ENCODE measurements around the gene DHRS7.
A peak's percentile ranks its signal among the peaks of the same experiment; 100 is the strongest.

DHRS7 gene

GRCh38 chr14:60184905-60185555, 19.8 kb upstream of the DHRS7 start:
- DNase-seq (ENCODE audit: low spot score), result no peak

DNA sequence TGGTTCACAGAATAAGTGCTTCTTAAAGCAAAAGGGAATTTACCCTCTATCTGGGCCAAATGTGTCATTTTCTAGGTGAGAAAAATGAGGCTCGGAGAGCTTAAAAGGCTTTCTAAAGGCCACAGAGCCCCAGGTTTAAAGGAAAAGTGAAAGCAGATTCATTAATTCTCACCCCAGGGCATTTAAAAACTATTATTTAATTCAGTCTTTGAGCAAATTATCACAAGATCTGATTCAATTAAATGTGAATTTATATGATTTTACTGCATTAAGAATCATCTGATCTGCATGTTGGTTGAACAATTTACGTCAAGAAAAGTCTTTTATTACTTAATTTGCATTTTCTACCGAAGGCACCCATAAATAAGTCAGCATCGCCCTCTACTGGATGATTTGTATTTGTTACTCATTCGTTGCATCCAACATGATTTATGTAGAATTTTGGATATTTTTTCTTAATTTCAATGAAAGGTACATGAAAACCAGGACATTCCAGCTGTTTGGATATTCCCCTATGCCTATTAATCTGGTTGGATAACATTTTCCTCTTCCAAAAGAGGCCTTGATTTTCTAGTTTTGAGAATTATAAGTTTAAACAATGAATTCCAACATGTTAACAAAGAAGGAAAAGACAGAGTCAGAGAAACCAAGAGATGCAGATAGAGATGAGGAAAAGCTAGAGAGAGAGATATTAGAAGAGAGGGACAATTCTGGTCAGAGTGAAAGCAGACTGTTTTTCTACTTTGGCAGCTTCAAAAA, 19.1 kb upstream of the DHRS7 start:
- peak; percentile 72 for DNase-seq (ENCODE audit: low spot score)

DNA sequence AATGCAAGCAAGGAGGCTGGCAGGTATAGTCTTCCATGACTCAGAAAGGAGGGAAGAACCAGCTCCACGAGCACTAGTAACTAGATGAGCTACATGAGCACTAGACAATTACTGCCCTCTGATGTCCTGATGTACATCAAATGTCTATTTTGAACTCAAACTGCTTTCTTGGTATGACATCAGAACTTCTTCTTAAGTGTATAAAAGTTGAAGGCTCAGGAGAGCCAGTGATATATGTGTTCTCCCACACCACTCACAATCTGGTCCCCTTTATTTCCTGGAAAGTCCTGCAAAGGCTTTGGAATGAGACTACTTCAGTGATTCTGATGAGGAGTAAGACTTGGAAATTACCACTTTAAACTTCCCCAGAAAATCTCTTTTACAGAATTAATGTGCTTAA, 18.5 kb upstream of the DHRS7 start:
- DNase-seq (ENCODE audit: low spot score), result no peak

DNA sequence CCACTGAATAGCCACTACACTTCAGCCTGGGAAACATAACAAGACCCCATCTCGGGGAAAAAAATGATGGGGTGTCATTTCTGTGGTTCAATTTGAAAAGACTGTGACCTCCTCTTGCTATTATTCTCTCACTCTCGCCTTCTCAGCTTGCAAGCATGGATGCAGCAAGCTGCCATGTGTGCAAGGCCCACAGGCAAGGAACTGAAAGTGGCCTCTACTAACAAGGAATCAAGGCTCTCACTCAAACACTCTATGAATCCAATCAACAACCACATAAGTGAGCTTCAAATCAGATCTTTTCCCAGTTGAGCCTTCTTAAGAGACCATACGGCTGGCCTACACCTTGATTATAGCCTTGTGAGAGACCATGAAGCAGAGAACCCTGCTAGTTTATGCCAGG, 17.9 kb upstream of the DHRS7 start:
- no peak for DNase-seq (ENCODE audit: low spot score)

- no peak for DNase-seq (ENCODE audit: low spot score)
These were observed 14.3 kb upstream of the DHRS7 start for GRCh38 chr14:60179431-60179869.

DNA sequence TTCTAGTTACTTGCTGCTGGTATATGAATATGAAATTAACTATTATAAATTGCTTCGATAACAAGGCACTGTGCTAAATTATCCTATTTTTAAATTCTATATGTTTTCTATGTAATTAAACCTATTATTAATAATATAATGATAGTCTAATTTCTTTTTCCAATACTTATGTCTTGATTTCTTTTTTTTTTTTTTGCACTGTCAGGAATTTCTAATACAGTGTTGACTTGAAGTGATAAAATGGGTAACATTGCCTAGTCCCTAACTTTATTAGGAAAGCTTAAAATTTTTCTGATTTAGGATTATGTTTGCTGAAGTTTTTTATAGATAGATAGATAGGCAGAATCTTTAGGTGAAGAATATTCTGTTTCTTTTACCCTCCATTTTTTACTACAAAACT, 13.6 kb upstream of the DHRS7 start:
- DNase-seq (ENCODE audit: low spot score), result no peak

DNA sequence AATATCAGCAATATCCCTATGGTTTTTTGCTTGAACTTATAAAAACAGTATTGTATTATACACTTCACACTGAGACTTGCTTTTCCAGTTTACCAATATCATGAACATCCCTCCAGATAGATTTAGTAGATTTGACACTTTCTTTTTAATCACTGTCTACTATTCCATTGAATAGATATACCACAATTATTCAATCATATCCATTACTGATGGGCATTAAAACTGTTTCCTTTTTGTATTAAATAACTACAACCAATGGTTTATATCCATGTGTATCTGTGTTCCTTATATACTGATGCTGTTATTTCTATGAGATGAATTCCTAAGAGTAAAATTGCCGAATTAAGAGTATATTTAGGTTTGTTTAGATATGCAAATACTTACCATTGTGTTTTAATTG, 13.0 kb upstream of the DHRS7 start:
- DNase-seq (ENCODE audit: low spot score), result no peak

- DNase-seq (ENCODE audit: low spot score), result no peak
These were observed 10.2 kb upstream of the DHRS7 start for GRCh38 chr14:60175255-60175902.

- no peak for DNase-seq (ENCODE audit: low spot score)
These were observed 9.4 kb upstream of the DHRS7 start for GRCh38 chr14:60174352-60175254.

- no peak for DNase-seq (ENCODE audit: low spot score)
These were observed 6.5 kb upstream of the DHRS7 start for GRCh38 chr14:60171690-60172089.

- DNase-seq (ENCODE audit: low spot score), result no peak
These were observed 5.8 kb upstream of the DHRS7 start for GRCh38 chr14:60170948-60171347.

GRCh38 chr14:60169722-60170121, 4.5 kb upstream of the DHRS7 start:
- no peak for DNase-seq (ENCODE audit: low spot score)

DNA sequence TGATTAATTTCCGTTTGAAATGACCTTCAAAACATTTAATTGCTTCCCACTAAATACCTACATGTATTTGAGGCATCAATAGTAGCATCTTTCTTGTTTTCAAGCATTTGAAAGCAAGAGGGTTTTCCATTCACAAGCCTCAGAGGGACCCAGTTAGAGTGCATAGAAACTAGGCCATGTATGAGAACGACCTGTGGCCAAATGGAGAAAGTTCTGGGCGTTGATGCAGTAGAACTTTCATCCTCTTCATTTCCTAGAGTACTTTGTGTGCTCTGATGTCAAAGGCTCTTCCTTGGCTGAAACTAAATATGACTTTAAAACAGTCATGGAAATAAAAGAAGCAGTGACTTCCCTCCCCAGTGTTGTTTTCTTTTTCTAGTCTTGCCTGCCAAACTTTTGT, 944 bp upstream of the DHRS7 start:
- DNase-seq (ENCODE audit: low spot score), result no peak

DNA sequence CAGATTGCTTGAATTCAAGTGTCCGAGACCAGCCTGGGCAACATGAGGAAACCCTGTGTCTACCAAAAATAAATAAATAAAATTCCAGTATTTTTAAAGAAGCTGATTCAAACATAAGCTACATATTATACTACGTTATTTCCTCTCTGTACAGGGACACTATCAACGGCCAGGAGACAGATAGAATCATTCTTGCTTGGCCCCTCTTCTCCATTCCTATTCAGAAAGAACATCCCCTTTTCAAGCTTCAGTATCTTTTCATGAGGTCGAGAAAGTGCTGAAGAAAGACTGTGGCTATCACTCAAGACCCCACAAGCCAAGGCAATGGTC, 314 bp upstream of the DHRS7 start:
- DNase-seq (ENCODE audit: low spot score), result no peak

GRCh38 chr14:60164404-60164711, 840 bp downstream of the DHRS7 start:
- no peak for DNase-seq (ENCODE audit: low spot score)

- no peak for DNase-seq (ENCODE audit: low spot score)
These were observed 1.5 kb downstream of the DHRS7 start for GRCh38 chr14:60163693-60164092.

- no peak for DNase-seq (ENCODE audit: low spot score)
These were observed 3.7 kb downstream of the DHRS7 start for GRCh38 chr14:60161196-60162107.

DNA sequence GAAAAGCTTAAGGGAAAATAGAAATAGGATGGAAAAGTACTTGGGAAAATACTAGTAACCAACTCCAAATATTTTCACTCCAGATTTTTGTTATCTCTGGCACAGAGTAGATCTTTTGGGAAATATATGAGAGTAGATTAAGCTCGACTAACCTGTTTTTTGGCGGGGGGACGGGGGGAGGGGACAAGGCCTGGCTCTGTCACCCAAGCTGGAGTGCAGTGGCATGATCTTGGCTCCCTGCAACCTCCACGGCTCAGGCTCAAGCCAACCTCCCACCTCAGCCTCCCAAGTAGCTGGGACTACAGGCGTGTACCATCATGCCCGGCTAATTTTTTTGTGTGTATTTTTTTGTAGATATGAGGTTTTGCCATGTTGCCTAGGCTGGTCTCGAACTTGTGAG, 4.8 kb downstream of the DHRS7 start:
- DNase-seq (ENCODE audit: low spot score), result no peak

DNA sequence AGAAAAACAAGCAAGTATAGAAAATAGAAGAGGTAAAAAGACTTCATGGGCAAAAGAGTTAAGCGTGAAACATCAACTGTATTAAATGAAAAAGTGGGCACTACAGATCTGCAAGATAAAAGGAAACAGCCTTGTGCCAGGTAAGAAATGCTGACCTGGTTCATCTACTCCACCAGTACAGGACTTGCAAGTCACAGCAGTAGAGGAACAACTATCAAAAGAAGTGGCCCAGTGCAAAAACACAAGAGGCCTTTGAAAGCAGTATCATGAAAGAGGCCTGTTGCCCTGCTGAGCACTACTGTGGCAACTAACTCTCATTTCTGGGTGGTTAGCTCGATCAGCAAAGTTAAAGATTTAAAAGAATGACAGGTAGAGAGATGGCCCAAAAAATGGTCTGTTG, 10.5 kb downstream of the DHRS7 start:
- no peak for DNase-seq (ENCODE audit: low spot score)

DNA sequence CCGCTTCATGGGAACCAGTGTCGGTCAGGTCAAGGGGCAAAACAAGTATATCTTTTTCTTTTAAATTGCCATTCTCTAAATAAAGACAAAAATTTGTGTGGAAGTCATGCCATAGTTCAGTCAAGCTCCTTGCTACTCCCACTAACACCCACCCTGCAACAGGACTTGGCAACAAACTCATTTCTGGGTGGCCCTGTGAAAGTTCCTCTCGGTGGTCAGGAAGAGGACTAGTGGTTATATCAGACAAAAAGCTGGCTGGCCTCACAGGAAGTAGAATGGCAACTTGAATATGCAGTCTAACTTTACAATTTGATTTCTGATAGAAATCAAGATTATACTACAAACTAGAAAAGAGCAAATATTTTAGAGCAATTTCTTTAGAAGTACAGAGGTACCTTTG, 11.2 kb downstream of the DHRS7 start:
- DNase-seq (ENCODE audit: low spot score), result no peak

GRCh38 chr14:60151715-60152114, 13.5 kb downstream of the DHRS7 start:
- peak; percentile 74 for DNase-seq (ENCODE audit: low spot score)

GRCh38 chr14:60134702-60135101, 30.5 kb downstream of the DHRS7 start:
- no peak for DNase-seq (ENCODE audit: low spot score)

Data from activated CD4-positive, alpha-beta T cell treated with anti-CD3 and anti-CD28 coated beads, Interleukin-2, Interleukin-4, amounts not matched to agents 100 ng/mL and 50 ng/mL, durations not matched to agents 16 hours and 8 hours (primary cell).